A172 (cell line): ENCODE measurements around the gene CDK10. TPM values are rescaled to one million over a fixed set of nuclear protein-coding genes. Genes with fewer than 3 reads are reported as not detected.

Experiments used
- DNase-seq: peaks from one replicate; pipeline ENCODE4 v3.0.0-alpha.2; 2015; ENCODE audit warnings: low spot score
- total RNA-seq: library from RNA; depleted of rRNA; stranded (reverse); fragments of >200 nt; shearing (Covaris generic); gene quantifications from 2 replicates; pipeline ENCODE4 v1.2.3, GENCODE V29; 2014; rRNA removed

CDK10 gene
- total RNA-seq, 1 experiment from 2014 or later = 31.1 TPM

- DNase-seq = no peak
Observed at GRCh38 chr16:89733322-89733721, 46.8 kb downstream of the CDK10 start.

- DNase-seq = no peak
Observed at GRCh38 chr16:89733792-89734191, 47.3 kb downstream of the CDK10 start.

GRCh38 chr16:89736554-89736953 is 50.1 kb downstream of the CDK10 start:
- no peak for DNase-seq

GRCh38 chr16:89737341-89738071 is 51.0 kb downstream of the CDK10 start:
- no peak for DNase-seq

GRCh38 chr16:89738072-89738377 is 51.5 kb downstream of the CDK10 start:
- no peak for DNase-seq

- no peak for DNase-seq
Observed at GRCh38 chr16:89738538-89739317, 52.2 kb downstream of the CDK10 start.

- no peak for DNase-seq
Observed at GRCh38 chr16:89739383-89739782, 52.9 kb downstream of the CDK10 start.

GRCh38 chr16:89741342-89742014 is 55.0 kb downstream of the CDK10 start:
- no peak for DNase-seq

GRCh38 chr16:89742948-89743347 is 56.5 kb downstream of the CDK10 start:
- no peak for DNase-seq

GRCh38 chr16:89744813-89745212 is 58.3 kb downstream of the CDK10 start:
- no peak for DNase-seq

Other genes with a start within 250 kb of the CDK10 start
- 48.3 and 61.6 TPM in 2 replicates for gene ANKRD11, start 196.1 kb upstream of the CDK10 start, total RNA-seq
- gene SPG7, start 178.3 kb upstream of the CDK10 start, total RNA-seq = 171 and 208 TPM in 2 replicates
- 4,331 and 5,553 TPM in 2 replicates for gene RPL13, start 126.0 kb upstream of the CDK10 start, total RNA-seq
- 4.7 and 18.5 TPM in 2 replicates for gene CPNE7, start 110.9 kb upstream of the CDK10 start, total RNA-seq
- 0.43 and 1.2 TPM in 2 replicates for gene DPEP1, start 73.0 kb upstream of the CDK10 start, total RNA-seq
- 83.6 and 105 TPM in 2 replicates for gene CHMP1A, start 29.0 kb upstream of the CDK10 start, total RNA-seq
- gene SPATA33, start 28.9 kb upstream of the CDK10 start, total RNA-seq = 8.5 and 12.4 TPM in 2 replicates
- 21.1 and 24.3 TPM in 2 replicates for gene SPATA2L, start 15.0 kb downstream of the CDK10 start, total RNA-seq
- 12.0 and 14.2 TPM in 2 replicates for gene VPS9D1, start 34.2 kb downstream of the CDK10 start, total RNA-seq
- gene ZNF276, start 34.8 kb downstream of the CDK10 start, total RNA-seq = 14.6 and 18.9 TPM in 2 replicates
- gene FANCA, start 130.0 kb downstream of the CDK10 start, total RNA-seq = 51.8 and 55.9 TPM in 2 replicates
- 6.9 and 12.6 TPM in 2 replicates for gene SPIRE2, start 141.8 kb downstream of the CDK10 start, total RNA-seq
- gene TCF25, start 186.9 kb downstream of the CDK10 start, total RNA-seq = 145 and 153 TPM in 2 replicates
- gene MC1R, start 232.2 kb downstream of the CDK10 start, total RNA-seq = 7.2 and 9.8 TPM in 2 replicates
- gene TUBB3, start 236.7 kb downstream of the CDK10 start, total RNA-seq = 743 and 810 TPM in 2 replicates